ENCODE results near the gene FASTKD1. TPM values are rescaled to one million over a fixed set of nuclear protein-coding genes. Genes with fewer than 3 reads are reported as not detected.
"Not testable (repeated sequence)": the region's sequence is repeated elsewhere in the genome, so short reads cannot be mapped to it uniquely, and the experiment has no call there.

The FASTKD1 gene
- total and polyA plus RNA-seq, 2 donors (not counting 1 experiment from before 2014, with no cell fraction given): 8.5 to 31.0 TPM

DNA sequence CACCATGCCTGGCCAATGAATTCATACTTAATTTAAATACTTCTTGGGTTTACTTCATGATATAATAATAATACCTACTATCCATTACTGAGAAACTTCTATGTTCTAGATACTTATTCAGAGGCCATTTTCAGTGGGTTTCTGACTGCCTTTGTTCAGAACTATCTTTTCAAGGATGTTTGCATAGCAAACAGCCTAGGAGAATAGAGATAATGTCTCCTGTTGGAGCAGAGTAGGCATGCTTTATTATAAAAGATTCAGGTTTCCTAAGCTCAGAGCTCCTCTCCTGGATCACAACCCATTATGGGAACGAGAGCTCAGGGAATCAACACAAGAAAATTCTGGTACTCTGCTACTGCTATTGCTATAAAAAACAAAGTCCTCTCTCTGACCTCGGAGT is 11.1 kb downstream of the FASTKD1 start:
- Histone ChIP-seq H3K9ac (ENCODE audit: low read length) (no peak overlapping the region), H3K36me3 (replicated peaks in 1 of 2; ENCODE audit: control extremely low read depth in 1 of 2, control insufficient read depth in 1 of 2, extremely low read depth in 1 of 2, insufficient read depth in 2 of 2, low read length in 1 of 2) (peaks cover 6% of the 10 kb centered on the region in 2 experiments), H4K20me1 (ENCODE audit: control insufficient read depth, insufficient read depth, low read length, poor library complexity, severe bottlenecking) (no peaks in the 10 kb centered on the region), H3K27me3 (replicated peaks in 1 of 4; ENCODE audit: control extremely low read depth in 1 of 4, control insufficient read depth in 3 of 4, insufficient read depth in 4 of 4, low read length in 3 of 4) (no peaks in the 10 kb centered on the region), H3K4me2 (replicated peaks; ENCODE audit: low read depth, low read length, poor library complexity, severe bottlenecking) (no peak overlapping the region), H3K4me1 (ENCODE audit: control insufficient read depth in 2 of 2, insufficient read depth in 2 of 2, low read length in 2 of 2) (no peaks in the 10 kb centered on the region), H2AFZ (ENCODE audit: insufficient read depth, low read depth, low read length, poor library complexity, severe bottlenecking) (no peak overlapping the region), H3K9me3 (ENCODE audit: control extremely low read depth in 1 of 3, control insufficient read depth in 2 of 3, insufficient read depth in 1 of 3, low read length in 2 of 3) (no peaks in the 10 kb centered on the region), H3K79me2 (ENCODE audit: control insufficient read depth, insufficient read depth, low read length) (no peaks in the 10 kb centered on the region), H3K4me3 (ENCODE audit: control extremely low read depth in 1 of 5, extremely low read depth in 1 of 5, insufficient read depth in 1 of 5, low read depth in 2 of 5, low read length in 4 of 5) (no peak overlapping the region), H3K27ac (ENCODE audit: low read length in 2 of 2) (no peak overlapping the region)
- no peak for TF ChIP-seq EZH2 (IDR thresholded peaks at IDR 0.05; ENCODE audit: borderline replicate concordance, insufficient read depth, low read depth, low read length, poor library complexity, severe bottlenecking)
- TF ChIP-seq, protein P1, sequence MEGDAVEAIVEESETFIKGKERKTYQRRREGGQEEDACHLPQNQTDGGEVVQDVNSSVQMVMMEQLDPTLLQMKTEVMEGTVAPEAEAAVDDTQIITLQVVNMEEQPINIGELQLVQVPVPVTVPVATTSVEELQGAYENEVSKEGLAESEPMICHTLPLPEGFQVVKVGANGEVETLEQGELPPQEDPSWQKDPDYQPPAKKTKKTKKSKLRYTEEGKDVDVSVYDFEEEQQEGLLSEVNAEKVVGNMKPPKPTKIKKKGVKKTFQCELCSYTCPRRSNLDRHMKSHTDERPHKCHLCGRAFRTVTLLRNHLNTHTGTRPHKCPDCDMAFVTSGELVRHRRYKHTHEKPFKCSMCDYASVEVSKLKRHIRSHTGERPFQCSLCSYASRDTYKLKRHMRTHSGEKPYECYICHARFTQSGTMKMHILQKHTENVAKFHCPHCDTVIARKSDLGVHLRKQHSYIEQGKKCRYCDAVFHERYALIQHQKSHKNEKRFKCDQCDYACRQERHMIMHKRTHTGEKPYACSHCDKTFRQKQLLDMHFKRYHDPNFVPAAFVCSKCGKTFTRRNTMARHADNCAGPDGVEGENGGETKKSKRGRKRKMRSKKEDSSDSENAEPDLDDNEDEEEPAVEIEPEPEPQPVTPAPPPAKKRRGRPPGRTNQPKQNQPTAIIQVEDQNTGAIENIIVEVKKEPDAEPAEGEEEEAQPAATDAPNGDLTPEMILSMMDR (IDR thresholded peaks at IDR 0.05): no peak
- no peaks in the 10 kb centered on the region for H3K4me1 Mint-ChIP-seq
- POLR2A ChIA-PET: no interaction called here
- CTCF ChIA-PET: no interaction called here
- intact Hi-C loops (cut with micrococcal nuclease): no loop called here
- H3K4me3 Mint-ChIP-seq: no peak overlapping the region
- DNase-seq: no peak
- H3K27ac Mint-ChIP-seq: no peak overlapping the region
- no peaks in the 10 kb centered on the region for H3K9me3 Mint-ChIP-seq (ENCODE audit: insufficient read depth)
- no peak for ATAC-seq (ENCODE audit: low read depth)
- WGBS (ENCODE audit: insufficient coverage): 100% methylated on average over 2 of the region's 2 CpGs
- no peaks in the 10 kb centered on the region for H3K27me3 Mint-ChIP-seq

DNA sequence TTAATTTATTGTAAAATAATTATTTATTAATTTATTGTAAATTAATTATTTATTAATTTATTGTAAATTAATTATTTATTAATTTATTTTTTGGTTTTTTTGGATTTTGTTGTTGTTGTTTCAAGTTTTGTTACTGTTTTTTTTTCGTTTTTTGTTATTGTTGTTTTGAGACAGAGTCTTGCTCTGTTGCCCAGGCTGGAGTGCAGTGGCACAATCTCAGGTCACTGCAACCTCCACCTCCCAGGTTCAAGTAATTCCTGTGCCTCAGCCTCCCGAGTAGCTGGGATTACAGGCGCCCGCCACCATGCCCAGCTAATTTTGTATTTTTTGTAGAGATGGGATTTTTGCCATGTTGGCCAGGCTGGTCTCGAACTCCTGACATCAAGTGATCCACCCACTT is 11.6 kb downstream of the FASTKD1 start:
- H3K9me3 Mint-ChIP-seq (ENCODE audit: insufficient read depth); H3K36me3 ChIP-seq (replicated peaks in 1 of 2; ENCODE audit: control extremely low read depth in 1 of 2, control insufficient read depth in 1 of 2, extremely low read depth in 1 of 2, insufficient read depth in 2 of 2, low read length in 1 of 2); H3K27ac Mint-ChIP-seq: not testable (repeated sequence)

More for the DNA sequence above, 11.6 kb downstream of the FASTKD1 start:
- H2AFZ ChIP-seq (ENCODE audit: insufficient read depth, low read depth, low read length, poor library complexity, severe bottlenecking); H3K27me3 Mint-ChIP-seq; H3K4me1 ChIP-seq (ENCODE audit: control insufficient read depth in 2 of 2, insufficient read depth in 2 of 2, low read length in 2 of 2); H3K4me1 Mint-ChIP-seq; H3K4me3 Mint-ChIP-seq; H3K27ac ChIP-seq (ENCODE audit: low read length in 2 of 2); H3K27me3 ChIP-seq (replicated peaks in 1 of 4; ENCODE audit: control extremely low read depth in 1 of 4, control insufficient read depth in 3 of 4, insufficient read depth in 4 of 4, low read length in 3 of 4); H3K9ac ChIP-seq (ENCODE audit: low read length); H3K4me3 ChIP-seq (ENCODE audit: control extremely low read depth in 1 of 5, extremely low read depth in 1 of 5, insufficient read depth in 1 of 5, low read depth in 2 of 5, low read length in 4 of 5); DNase-seq; H3K4me2 ChIP-seq (replicated peaks; ENCODE audit: low read depth, low read length, poor library complexity, severe bottlenecking); POLR2A ChIA-PET; intact Hi-C loops (cut with micrococcal nuclease); H3K79me2 ChIP-seq (ENCODE audit: control insufficient read depth, insufficient read depth, low read length); H4K20me1 ChIP-seq (ENCODE audit: control insufficient read depth, insufficient read depth, low read length, poor library complexity, severe bottlenecking); ATAC-seq (ENCODE audit: low read depth); CTCF ChIA-PET; H3K9me3 ChIP-seq (ENCODE audit: control extremely low read depth in 1 of 3, control insufficient read depth in 2 of 3, insufficient read depth in 1 of 3, low read length in 2 of 3): not testable (repeated sequence)
- WGBS (ENCODE audit: insufficient coverage): no CpG with 5 or more reads among the region's 5 CpGs

Measured in B cell (primary cell).